Subcutaneous abdominal adipose tissue (tissue), 5 donors: ENCODE measurements around the gene KCNT2.

Experiments
- H3K27ac ChIP-seq: one replicate; pipeline ENCODE4 v1.7.0; 2013; ENCODE audit warnings: low read depth, mild to moderate bottlenecking, inconsistent platforms, low read length, moderate library complexity
- H3K27me3 ChIP-seq, 5 donors: one replicate each; pipeline ENCODE4 v1.7.0; 2013; ENCODE audit warnings: low read length in 5 of 5, inconsistent platforms in 1 of 5; ENCODE audit not compliant: control insufficient read depth in 5 of 5, insufficient read depth in 4 of 5
- H3K36me3 ChIP-seq, 5 donors: one replicate each; pipeline ENCODE4 v1.7.0; 2013; ENCODE audit warnings: low read length in 5 of 5; ENCODE audit not compliant: control insufficient read depth in 5 of 5, insufficient read depth in 5 of 5
- H3K4me1 ChIP-seq, 5 donors: one replicate each; pipeline ENCODE4 v1.7.0; 2013; ENCODE audit warnings: low read length in 5 of 5, mild to moderate bottlenecking in 3 of 5, moderate library complexity in 1 of 5; ENCODE audit not compliant: control insufficient read depth in 5 of 5, insufficient read depth in 5 of 5
- H3K4me3 ChIP-seq, 5 donors: one replicate each; pipeline ENCODE4 v1.7.0; 2013; ENCODE audit warnings: low read length in 5 of 5, low read depth in 1 of 5
- H3K9ac ChIP-seq, 5 donors: one replicate each; pipeline ENCODE4 v1.7.0; 2013; ENCODE audit warnings: low read length in 5 of 5, mild to moderate bottlenecking in 4 of 5, moderate library complexity in 3 of 5
- H3K9me3 ChIP-seq, 5 donors: one replicate each; pipeline ENCODE4 v1.7.0; 2013; ENCODE audit warnings: low read length in 5 of 5; ENCODE audit not compliant: control insufficient read depth in 5 of 5
- donor health status: healthy.
- donor health status: healthy.
- donor health status: healthy.
- donor health status: healthy.
- donor health status: healthy.

Gene KCNT2

GRCh38 chr1:196558411-196558810, 49.8 kb downstream of the KCNT2 start:
- Histone ChIP-seq H3K4me1 (peaks cover 0 to 5% (median 2%) of the 10 kb centered on the region in 5 donors), H3K9ac (no peak overlapping the region), H3K4me3 (peak overlapping the region; percentile 33 to 64 (median 46)), H3K27ac (no peak overlapping the region), H3K36me3 (no peaks in the 10 kb centered on the region), H3K27me3 (no peaks in the 10 kb centered on the region), H3K9me3 (peaks cover 0 to 4% (median under 1%) of the 10 kb centered on the region in 5 donors)

- H3K9ac ChIP-seq: no peak overlapping the region
- H3K27ac ChIP-seq: no peak overlapping the region
- H3K27me3 ChIP-seq: no peaks in the 10 kb centered on the region
- H3K9me3 ChIP-seq: peaks cover 0 to 2% (median 0%) of the 10 kb centered on the region in 5 donors
- H3K36me3 ChIP-seq: no peaks in the 10 kb centered on the region
- H3K4me3 ChIP-seq: peak overlapping the region in 3 of 5 donors; percentile 46 to 64 (median 53)
- peaks cover 0 to 5% (median 2%) of the 10 kb centered on the region in 5 donors for H3K4me1 ChIP-seq
These were observed 50.4 kb downstream of the KCNT2 start for GRCh38 chr1:196557797-196558196.

- Histone ChIP-seq H3K36me3 (no peaks in the 10 kb centered on the region), H3K4me1 (no peaks in the 10 kb centered on the region), H3K9me3 (peaks cover 0 to 2% (median 0%) of the 10 kb centered on the region in 5 donors), H3K27me3 (no peaks in the 10 kb centered on the region), H3K4me3 (no peak overlapping the region), H3K9ac (no peak overlapping the region), H3K27ac (no peak overlapping the region)
These were observed 57.5 kb downstream of the KCNT2 start for GRCh38 chr1:196550731-196551130.

GRCh38 chr1:196546272-196547111, 61.7 kb downstream of the KCNT2 start:
- H3K27ac ChIP-seq: no peak overlapping the region
- H3K36me3 ChIP-seq: no peaks in the 10 kb centered on the region
- H3K4me3 ChIP-seq: no peak overlapping the region
- no peaks in the 10 kb centered on the region for H3K4me1 ChIP-seq
- H3K9me3 ChIP-seq: no peaks in the 10 kb centered on the region
- H3K27me3 ChIP-seq: no peaks in the 10 kb centered on the region
- no peak overlapping the region for H3K9ac ChIP-seq

- Histone ChIP-seq H3K4me3 (no peak overlapping the region), H3K27ac (no peak overlapping the region), H3K36me3 (no peaks in the 10 kb centered on the region), H3K27me3 (no peaks in the 10 kb centered on the region), H3K4me1 (no peaks in the 10 kb centered on the region), H3K9ac (no peak overlapping the region), H3K9me3 (no peaks in the 10 kb centered on the region)
These were observed 63.0 kb downstream of the KCNT2 start for GRCh38 chr1:196545222-196545621.

GRCh38 chr1:196544617-196545016, 63.6 kb downstream of the KCNT2 start:
- H3K9me3 ChIP-seq: no peaks in the 10 kb centered on the region
- no peak overlapping the region for H3K4me3 ChIP-seq
- no peak overlapping the region for H3K9ac ChIP-seq
- H3K27me3 ChIP-seq: no peaks in the 10 kb centered on the region
- H3K36me3 ChIP-seq: no peaks in the 10 kb centered on the region
- no peaks in the 10 kb centered on the region for H3K4me1 ChIP-seq
- no peak overlapping the region for H3K27ac ChIP-seq

- H3K9ac ChIP-seq: no peak overlapping the region
- H3K27me3 ChIP-seq: no peaks in the 10 kb centered on the region
- no peaks in the 10 kb centered on the region for H3K4me1 ChIP-seq
- no peak overlapping the region for H3K4me3 ChIP-seq
- no peaks in the 10 kb centered on the region for H3K36me3 ChIP-seq
- no peaks in the 10 kb centered on the region for H3K9me3 ChIP-seq
- H3K27ac ChIP-seq: no peak overlapping the region
These were observed 64.4 kb downstream of the KCNT2 start for GRCh38 chr1:196543833-196544232.

- Histone ChIP-seq H3K4me1 (no peaks in the 10 kb centered on the region), H3K9me3 (peaks cover 0 to 9% (median 7%) of the 10 kb centered on the region in 5 donors), H3K27ac (no peak overlapping the region), H3K4me3 (no peak overlapping the region), H3K27me3 (no peaks in the 10 kb centered on the region), H3K36me3 (no peaks in the 10 kb centered on the region), H3K9ac (no peak overlapping the region)
These were observed 69.8 kb downstream of the KCNT2 start for GRCh38 chr1:196538473-196538872.

GRCh38 chr1:196535727-196536126, 72.5 kb downstream of the KCNT2 start:
- Histone ChIP-seq H3K27ac (no peak overlapping the region), H3K9ac (no peak overlapping the region), H3K9me3 (peaks cover 0 to 9% (median 7%) of the 10 kb centered on the region in 5 donors), H3K4me1 (no peaks in the 10 kb centered on the region), H3K27me3 (no peaks in the 10 kb centered on the region), H3K36me3 (no peaks in the 10 kb centered on the region), H3K4me3 (no peak overlapping the region)

- no peak overlapping the region for H3K4me3 ChIP-seq
- peaks cover 0 to 9% (median 7%) of the 10 kb centered on the region in 5 donors for H3K9me3 ChIP-seq
- no peaks in the 10 kb centered on the region for H3K36me3 ChIP-seq
- H3K27me3 ChIP-seq: no peaks in the 10 kb centered on the region
- no peak overlapping the region for H3K27ac ChIP-seq
- no peak overlapping the region for H3K9ac ChIP-seq
- H3K4me1 ChIP-seq: peaks cover 0 to 2% (median 0%) of the 10 kb centered on the region in 5 donors
These were observed 76.3 kb downstream of the KCNT2 start for GRCh38 chr1:196531737-196532524.
